Brain microvascular endothelial cell (primary cell): Measurements from ENCODE around the gene IGFBP2.

Source experiments
- DNase-seq: peaks from one replicate; pipeline ENCODE4 v3.0.0-alpha.2; 2020
- H3K27ac ChIP-seq: fragments of 250-450 bp; sonication (Bioruptor Pico); 2 replicates; pipeline ENCODE4 v1.5.1; 2020; ENCODE audit warnings: mild to moderate bottlenecking, moderate library complexity
- H3K27me3 ChIP-seq: fragments of 250-450 bp; sonication (Bioruptor Pico); replicated peaks from 2 replicates; pipeline ENCODE4 v1.5.1; 2020; ENCODE audit warnings: mild to moderate bottlenecking
- H3K36me3 ChIP-seq: fragments of 250-450 bp; sonication (Bioruptor Pico); replicated peaks from 2 replicates; pipeline ENCODE4 v1.5.1; 2020; ENCODE audit warnings: mild to moderate bottlenecking
- H3K4me3 ChIP-seq: 2 replicates; pipeline ENCODE4 v1.5.1; 2011; ENCODE audit warnings: low read depth, mild to moderate bottlenecking, control low read depth, low read length, moderate library complexity
- CTCF ChIP-seq: IDR thresholded peaks from 2 replicates; pipeline ENCODE4 v1.5.1; 2011; ENCODE audit warnings: low read depth, mild to moderate bottlenecking, moderate library complexity, low read length, control low read depth, inconsistent platforms; ENCODE audit errors: missing control alignments
- in situ Hi-C: cut with HindIII; loops from 2 replicates; pipeline ENCODE4 v1.10.0; 2017; ENCODE audit warnings: low sequenced_read_pairs, low pct_ligation_motif_present

The IGFBP2 gene

GRCh38 chr2:216637472-216637871 is 4.3 kb downstream of the IGFBP2 start:
- in situ Hi-C loops, result no loop called here
- Histone ChIP-seq H3K27me3 (no peaks in the 10 kb centered on the region), H3K36me3 (peaks cover 7% of the 10 kb centered on the region), H3K4me3 (no peak overlapping the region), H3K27ac (no peak overlapping the region)
- no peak for DNase-seq
- TF ChIP-seq CTCF, result no peak

GRCh38 chr2:216643986-216644659 is 10.9 kb downstream of the IGFBP2 start:
- Histone ChIP-seq H3K27ac (no peak overlapping the region), H3K36me3 (peaks cover 7% of the 10 kb centered on the region), H3K27me3 (no peaks in the 10 kb centered on the region), H3K4me3 (no peak overlapping the region)
- TF ChIP-seq CTCF, result no peak
- in situ Hi-C loops, result no loop called here
- no peak for DNase-seq

GRCh38 chr2:216644842-216645635 is 11.8 kb downstream of the IGFBP2 start:
- Histone ChIP-seq H3K4me3 (no peak overlapping the region), H3K27ac (no peak overlapping the region), H3K27me3 (no peaks in the 10 kb centered on the region), H3K36me3 (peaks cover 7% of the 10 kb centered on the region)
- DNase-seq, result no peak
- TF ChIP-seq CTCF, result no peak
- in situ Hi-C loops, result no loop called here

GRCh38 chr2:216645636-216645950 is 12.4 kb downstream of the IGFBP2 start:
- no peak for TF ChIP-seq CTCF
- Histone ChIP-seq H3K4me3 (no peak overlapping the region), H3K36me3 (peaks cover 5% of the 10 kb centered on the region), H3K27ac (no peak overlapping the region), H3K27me3 (no peaks in the 10 kb centered on the region)
- DNase-seq, result no peak
- in situ Hi-C loops, result no loop called here

GRCh38 chr2:216646116-216646515 is 12.9 kb downstream of the IGFBP2 start:
- H3K4me3 ChIP-seq, result no peak overlapping the region
- no peak overlapping the region for H3K27ac ChIP-seq
- H3K27me3 ChIP-seq, result no peaks in the 10 kb centered on the region
- no peak for TF ChIP-seq CTCF
- in situ Hi-C loops, result no loop called here
- no peak for DNase-seq
- H3K36me3 ChIP-seq, result peaks cover under 1% of the 10 kb centered on the region
